GM23338 (cell line): ENCODE results near the gene SNUPN. TPM values are rescaled to one million over a fixed set of nuclear protein-coding genes. Genes with fewer than 3 reads are reported as not detected.

Experiments used
- ATAC-seq: fragments of 200-7000 bp; cut with Tn5 transposase; 3 replicates; pipeline ENCODE4 v1.9.1; 2020
- DNase-seq: peaks from one replicate; pipeline ENCODE4 v3.0.0-alpha.2; 2015; ENCODE audit warnings: low spot score
- H2AFZ ChIP-seq: fragments of 200-600 bp; sonication (generic); 2 replicates; pipeline ENCODE4 v1.8.0; 2016; ENCODE audit warnings: antibody characterized with exemption, mild to moderate bottlenecking, moderate library complexity
- H3F3A ChIP-seq: fragments of 200-600 bp; sonication (generic); replicated peaks from 2 replicates; pipeline ENCODE4 v1.8.0; 2017; ENCODE audit warnings: antibody characterized with exemption, mixed run types, low read depth
- H3K27ac ChIP-seq: fragments of 200-600 bp; sonication (generic); 2 replicates; pipeline ENCODE4 v1.6.1; 2016; ENCODE audit warnings: low read depth
- H3K27me3 ChIP-seq: fragments of 200-600 bp; sonication (generic); 2 replicates; pipeline ENCODE4 v1.8.0; 2016; ENCODE audit warnings: mild to moderate bottlenecking, mixed run types, moderate library complexity; ENCODE audit not compliant: insufficient read depth
- H3K36me3 ChIP-seq: fragments of 200-600 bp; sonication (generic); 2 replicates; pipeline ENCODE4 v1.8.0; 2016; ENCODE audit warnings: mild to moderate bottlenecking; ENCODE audit not compliant: insufficient read depth
- H3K4me1 ChIP-seq: fragments of 200-600 bp; sonication (generic); 2 replicates; pipeline ENCODE4 v1.8.0; 2016; ENCODE audit warnings: mild to moderate bottlenecking, moderate library complexity; ENCODE audit not compliant: insufficient read depth
- H3K4me2 ChIP-seq: fragments of 200-600 bp; sonication (generic); 2 replicates; pipeline ENCODE4 v1.7.1; 2017; ENCODE audit warnings: mixed run types
- H3K4me3 ChIP-seq: fragments of 200-600 bp; sonication (generic); 2 replicates; pipeline ENCODE4 v1.6.1; 2016; ENCODE audit warnings: mixed run types
- H3K79me2 ChIP-seq: fragments of 200-600 bp; sonication (generic); replicated peaks from 2 replicates; pipeline ENCODE4 v1.8.0; 2017; ENCODE audit warnings: mild to moderate bottlenecking; ENCODE audit not compliant: insufficient read depth
- H3K9me2 ChIP-seq: fragments of 200-600 bp; sonication (generic); 2 replicates; pipeline ENCODE4 v1.8.0; 2017; ENCODE audit not compliant: insufficient read depth
- H4K20me1 ChIP-seq: fragments of 200-600 bp; sonication (generic); replicated peaks from 2 replicates; pipeline ENCODE4 v1.8.0; 2017; ENCODE audit warnings: mild to moderate bottlenecking; ENCODE audit not compliant: insufficient read depth
- H3K27ac Mint-ChIP-seq: 2 replicates; pipeline ENCODE4 v1.8.0; 2020; ENCODE audit warnings: inconsistent platforms, mild to moderate bottlenecking, moderate library complexity, mixed read lengths
- H3K27me3 Mint-ChIP-seq: 3 replicates; pipeline ENCODE4 v1.8.0; 2022; ENCODE audit warnings: low read depth, mild to moderate bottlenecking, moderate library complexity, mixed read lengths, inconsistent platforms; ENCODE audit not compliant: insufficient read depth, poor library complexity
- H3K36me3 Mint-ChIP-seq: 3 replicates; pipeline ENCODE4 v1.8.0; 2021; ENCODE audit warnings: low read depth, mild to moderate bottlenecking, inconsistent platforms, moderate library complexity, mixed read lengths
- H3K4me1 Mint-ChIP-seq: 3 replicates; pipeline ENCODE4 v1.8.0; 2020; ENCODE audit warnings: mild to moderate bottlenecking, inconsistent platforms, mixed read lengths
- H3K4me3 Mint-ChIP-seq: 3 replicates; pipeline ENCODE4 v1.8.0; 2021; ENCODE audit warnings: moderate library complexity, mild to moderate bottlenecking, inconsistent platforms, mixed read lengths
- H3K9me3 Mint-ChIP-seq: 3 replicates; pipeline ENCODE4 v1.8.0; 2020; ENCODE audit warnings: moderate library complexity, mild to moderate bottlenecking, inconsistent platforms, mixed read lengths
- CREB1 ChIP-seq: fragments of 250-450 bp; sonication (Bioruptor Pico); IDR thresholded peaks from 2 replicates; pipeline ENCODE4 v1.5.0; 2020; ENCODE audit warnings: low read depth, mild to moderate bottlenecking, moderate library complexity
- CTCF ChIP-seq, 2 experiments: fragments of 200-600 bp in 1 of 2; sonication (generic) in 1 of 2; conservative IDR thresholded peaks; 2 replicates each; pipeline versions ENCODE4 v1.5.1 to v1.6.1; 2016 to 2017; ENCODE audit warnings: antibody characterized with exemption in 2 of 2, low read depth in 2 of 2, mild to moderate bottlenecking in 2 of 2, moderate library complexity in 1 of 2
- ETS1 ChIP-seq: IDR thresholded peaks from 2 replicates; pipeline ENCODE4 v1.6.1; 2016; ENCODE audit warnings: antibody characterized with exemption
- EZH2 ChIP-seq: fragments of 200-600 bp; sonication (generic); IDR thresholded peaks from one replicate; pipeline ENCODE4 v1.8.0; 2017; ENCODE audit warnings: antibody characterized with exemption, mild to moderate bottlenecking, low read depth; ENCODE audit not compliant: unreplicated experiment
- EZH2phosphoT487 ChIP-seq: fragments of 200-600 bp; sonication (generic); IDR thresholded peaks from one replicate; pipeline ENCODE4 v1.8.1; 2018; ENCODE audit warnings: antibody characterized with exemption; ENCODE audit not compliant: unreplicated experiment
- JUNB ChIP-seq: IDR thresholded peaks from one replicate; pipeline ENCODE4 v1.6.1; 2016; ENCODE audit warnings: antibody characterized with exemption; ENCODE audit not compliant: unreplicated experiment
- NANOG ChIP-seq: IDR thresholded peaks from 2 replicates; pipeline ENCODE4 v1.6.1; 2016; ENCODE audit warnings: antibody characterized with exemption, borderline replicate concordance
- STAT1 ChIP-seq: IDR thresholded peaks from one replicate; pipeline ENCODE4 v1.6.1; 2016; ENCODE audit warnings: antibody characterized with exemption; ENCODE audit not compliant: unreplicated experiment
- ZNF114 ChIP-seq: fragments of 250-450 bp; sonication (Bioruptor Pico); IDR thresholded peaks from 2 replicates; pipeline ENCODE4 v1.5.0; 2020; ENCODE audit warnings: mild to moderate bottlenecking, moderate library complexity
- ZNF331 ChIP-seq: fragments of 250-450 bp; sonication (Bioruptor Pico); IDR thresholded peaks from 2 replicates; pipeline ENCODE4 v1.5.0; 2020; ENCODE audit warnings: low read depth, mild to moderate bottlenecking, moderate library complexity
- ZNF462 ChIP-seq: fragments of 250-450 bp; sonication (Bioruptor Pico); IDR thresholded peaks from 2 replicates; pipeline ENCODE4 v1.5.0; 2020; ENCODE audit warnings: mild to moderate bottlenecking, moderate library complexity
- polyA plus RNA-seq: library from polyadenylated mRNA; unstranded; fragments of >200 nt; fragmentation: Nextera tagmentation; extraction: Ambion mirVana; gene quantifications from 2 replicates; pipeline ENCODE4 v1.2.1, GENCODE V29; 2016
- total RNA-seq: library from RNA; depleted of rRNA; stranded (reverse); fragments of >200 nt; shearing (Covaris generic); gene quantifications from 2 replicates; pipeline ENCODE4 v1.2.3, GENCODE V29; 2014

SNUPN gene
- total and polyA plus RNA-seq, 2 experiments from 2014 or later, result 20.5 to 27.7 TPM

- no peak overlapping the region for H2AFZ ChIP-seq
- Mint-ChIP-seq H3K4me3 (peak overlapping the region; percentile 96), H3K27me3 (peaks cover 42% of the 10 kb centered on the region), H3K36me3 (peaks cover 28% of the 10 kb centered on the region), H3K27ac (no peak overlapping the region), H3K9me3 (no peaks in the 10 kb centered on the region), H3K4me1 (peaks cover 59% of the 10 kb centered on the region)
- peak overlapping the region; percentile 99; the same call in 1 of the 2 replicates for H3K4me2 ChIP-seq
- peaks cover 52% of the 10 kb centered on the region for H3K79me2 ChIP-seq
- H3K4me1 ChIP-seq, result peaks cover 27% of the 10 kb centered on the region
- DNase-seq (no peak), ATAC-seq (no peak)
- H3F3A ChIP-seq, result peaks cover 29% of the 10 kb centered on the region
- no peak overlapping the region; the same call in 1 of the 2 replicates for H3K4me3 ChIP-seq
- no peak overlapping the region for H3K27ac ChIP-seq
- H3K36me3 ChIP-seq, result no peaks in the 10 kb centered on the region; the same call in 1 of the 2 replicates
- TF ChIP-seq EZH2phosphoT487 (no peak), ETS1 (no peak)
- no peaks in the 10 kb centered on the region for H3K9me2 ChIP-seq
- H4K20me1 ChIP-seq, result peaks cover 12% of the 10 kb centered on the region; the same call in 1 of the 2 replicates
- peaks cover 17% of the 10 kb centered on the region for H3K27me3 ChIP-seq
Measured at GRCh38 chr15:75649848-75650247, 24.3 kb upstream of the SNUPN start.

GRCh38 chr15:75649045-75649761 lies 23.7 kb upstream of the SNUPN start:
- Histone ChIP-seq H3K9me2 (no peaks in the 10 kb centered on the region), H2AFZ (no peak overlapping the region), H3F3A (peaks cover 29% of the 10 kb centered on the region), H3K27ac (no peak overlapping the region; the same call in 1 of the 2 replicates), H3K4me2 (peak overlapping the region; percentile 99), H4K20me1 (peaks cover 12% of the 10 kb centered on the region; the same call in 1 of the 2 replicates), H3K4me3 (peak overlapping the region; percentile 96), H3K36me3 (no peaks in the 10 kb centered on the region; the same call in 1 of the 2 replicates), H3K27me3 (peaks cover 17% of the 10 kb centered on the region), H3K4me1 (peaks cover 27% of the 10 kb centered on the region), H3K79me2 (peaks cover 48% of the 10 kb centered on the region)
- no peak for ATAC-seq
- H3K36me3 Mint-ChIP-seq, result peaks cover 28% of the 10 kb centered on the region
- H3K9me3 Mint-ChIP-seq, result no peaks in the 10 kb centered on the region
- H3K27ac Mint-ChIP-seq, result no peak overlapping the region
- H3K4me1 Mint-ChIP-seq, result peaks cover 62% of the 10 kb centered on the region
- H3K27me3 Mint-ChIP-seq, result peaks cover 44% of the 10 kb centered on the region
- DNase-seq, result no peak
- H3K4me3 Mint-ChIP-seq, result peak overlapping the region; percentile 96
- TF ChIP-seq ZNF331 (CRISPR knock-in tag) (no peak), ZNF462 (no peak), ZNF114 (CRISPR knock-in tag) (no peak), EZH2 (no peak), NANOG (no peak), JUNB (no peak), CTCF (conservative IDR thresholded peaks at IDR 0.05; ENCODE audit: low read depth in 2 of 2) (no peak), STAT1 (no peak), CREB1 (CRISPR knock-in tag) (no peak)
